NCI-H524 (cell line): ENCODE measurements around the gene AKT1.

ENCODE experiments used
- DNase-seq, 2 experiments: peaks; one replicate each; lab custom pipeline; 2025; lab: John Stamatoyannopoulos, UW

Gene AKT1

DNA sequence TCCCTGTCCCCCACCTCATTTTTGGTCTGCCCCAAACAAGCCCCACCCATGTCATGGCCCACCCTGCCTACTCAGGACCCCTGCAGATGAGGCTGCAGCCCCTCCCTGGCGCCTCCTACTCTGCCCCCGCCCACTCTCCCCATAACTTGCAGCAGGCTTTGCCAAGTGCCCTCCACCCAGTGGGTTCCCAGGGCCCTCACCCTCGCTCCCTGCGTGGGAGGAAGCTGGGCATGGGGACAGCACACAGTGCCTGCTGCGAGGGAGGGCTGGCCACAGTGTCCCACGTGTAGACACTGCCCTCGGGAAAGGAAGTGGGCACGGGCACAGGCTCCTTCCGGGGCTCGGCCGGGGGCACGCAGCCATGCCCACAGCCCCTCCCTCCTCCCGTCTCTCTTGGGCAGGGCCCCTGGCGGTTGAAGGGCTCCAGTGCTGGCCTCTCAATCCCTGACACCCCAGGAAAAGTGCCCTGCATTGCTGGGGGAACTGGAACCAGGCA, 9.4 kb downstream of the AKT1 start:
- DNase-seq: no peak

DNA sequence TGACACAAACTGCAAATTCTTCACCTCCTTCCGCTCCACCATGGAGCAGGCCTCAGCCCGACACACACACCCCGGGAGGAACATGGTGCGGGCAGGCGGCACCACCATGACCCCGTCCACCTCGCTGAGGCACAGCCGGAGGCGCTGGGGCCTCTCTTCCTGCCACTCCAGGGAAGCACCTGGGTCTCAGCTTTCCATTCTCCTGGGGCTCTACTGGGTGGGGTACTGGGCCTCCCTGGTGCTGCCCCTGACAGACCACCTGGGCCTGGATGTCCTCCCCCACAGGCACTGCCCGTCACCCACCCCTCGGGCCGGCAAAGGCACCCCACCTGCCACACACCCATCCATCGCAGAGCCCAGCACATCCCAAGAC, 9.9 kb downstream of the AKT1 start:
- no peak for DNase-seq

- DNase-seq: peak; percentile 19 to 56
Measured at GRCh38 chr14:104784846-104785707, 10.5 kb downstream of the AKT1 start.

- DNase-seq: no peak
Measured at GRCh38 chr14:104784218-104784568, 11.4 kb downstream of the AKT1 start.

DNA sequence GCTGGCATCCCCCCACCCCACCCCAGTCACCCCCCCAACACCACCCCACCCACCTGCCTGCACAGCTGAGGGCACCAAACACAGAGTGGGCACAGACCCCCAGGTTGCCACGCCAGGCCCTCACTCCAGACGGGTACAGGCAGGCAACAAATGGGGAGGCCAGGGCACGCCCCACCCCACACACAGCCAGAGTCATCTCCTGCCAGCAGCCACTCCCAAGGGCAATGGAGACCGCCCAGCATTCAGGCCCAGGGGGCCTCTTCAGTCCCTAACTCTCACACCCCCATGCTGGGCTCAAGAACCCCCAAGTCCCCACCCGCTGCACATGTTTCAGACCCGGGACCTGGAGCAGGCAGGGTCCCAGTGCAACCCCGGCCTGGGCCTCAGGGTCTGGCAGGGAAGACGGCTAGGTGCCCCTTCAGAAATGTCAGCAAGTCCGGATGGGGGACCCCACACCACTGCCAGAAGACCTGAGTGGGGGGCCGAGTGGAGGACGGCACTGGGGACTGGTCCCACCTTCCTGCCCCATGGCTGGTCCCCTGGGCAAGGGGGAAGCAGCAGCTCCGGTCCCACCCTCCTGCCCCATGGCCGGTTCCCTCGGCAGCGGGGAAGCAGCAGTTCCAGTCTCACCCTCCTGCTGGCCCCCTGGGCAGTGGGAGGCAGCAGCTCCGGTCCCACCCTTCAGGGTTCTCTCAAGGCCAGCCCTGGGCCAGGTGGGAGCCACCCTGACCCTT, 11.9 kb downstream of the AKT1 start:
- DNase-seq: no peak

GRCh38 chr14:104782808-104783139, 12.8 kb downstream of the AKT1 start:
- no peak for DNase-seq

DNA sequence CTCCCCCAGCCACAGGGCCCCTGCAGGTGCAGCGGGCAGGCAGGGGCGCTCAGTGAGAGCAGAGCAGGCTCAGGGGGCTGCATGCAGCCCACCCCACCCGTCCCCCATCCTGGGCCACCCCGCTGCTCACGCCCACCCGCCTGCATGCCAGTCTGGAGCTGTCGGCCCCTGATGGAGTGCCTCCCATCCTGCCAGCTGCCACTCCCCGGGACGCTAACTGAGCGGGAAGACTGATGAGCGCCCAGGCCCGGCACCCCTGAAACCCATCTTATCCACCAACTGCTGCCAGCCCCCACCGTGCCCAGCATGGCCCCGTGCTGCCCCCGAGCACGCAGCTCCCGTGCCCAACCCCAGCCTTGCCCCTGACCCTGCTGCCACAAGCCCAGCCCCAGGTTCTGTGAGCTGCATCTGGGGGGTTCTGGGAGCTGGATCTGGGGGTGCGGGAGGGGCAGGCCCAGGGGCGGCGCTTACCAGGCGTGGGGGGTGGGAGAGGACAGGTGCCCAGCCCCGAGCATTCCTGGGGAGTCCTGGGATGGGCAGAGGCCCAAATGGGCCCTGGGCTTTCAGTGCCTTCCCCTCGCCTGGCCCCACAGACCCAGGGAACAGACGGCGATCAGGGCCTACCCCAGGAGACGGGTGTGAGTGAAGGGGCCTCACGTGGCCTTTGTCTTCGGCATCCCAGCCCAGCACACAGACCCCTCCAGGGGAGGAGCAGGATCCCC, 13.3 kb downstream of the AKT1 start:
- no peak for DNase-seq

DNA sequence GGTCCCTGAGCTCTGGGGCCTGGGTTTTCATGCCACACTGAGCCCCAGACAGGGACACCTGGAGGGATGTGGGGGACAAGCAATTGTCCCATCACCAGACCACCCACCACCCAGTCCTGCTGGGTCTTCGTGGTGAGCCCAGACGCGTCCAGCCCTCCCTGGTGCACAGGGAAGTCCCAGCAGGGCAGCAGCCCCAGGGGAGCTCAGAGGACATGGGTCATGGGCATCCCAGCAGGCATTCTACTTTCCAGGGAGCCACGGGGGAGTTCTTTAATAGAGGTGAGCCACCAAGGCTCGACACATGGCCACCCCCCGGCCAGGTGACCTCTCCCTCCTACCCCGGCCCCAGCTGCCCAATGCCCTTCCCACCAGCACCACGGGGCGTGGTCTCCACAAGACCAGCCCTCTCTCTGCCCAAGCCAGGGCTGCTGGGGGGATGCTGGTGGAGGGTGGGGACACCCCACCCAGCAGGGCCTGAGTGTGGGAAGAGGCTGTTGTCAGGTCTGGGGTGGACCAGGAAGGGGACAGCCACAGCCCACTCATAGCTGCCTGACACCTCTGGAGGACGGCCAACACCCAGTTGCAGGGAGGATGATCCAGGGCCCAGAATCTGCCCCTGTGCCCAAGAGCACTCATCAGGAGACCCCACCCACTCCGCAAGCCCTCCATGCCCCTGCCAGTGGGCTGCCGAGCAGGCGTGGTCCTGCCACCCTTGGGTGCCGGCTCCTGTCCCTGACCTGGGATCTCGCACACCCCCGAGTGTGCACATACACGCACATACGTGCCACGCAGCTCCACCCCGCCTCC, 14.1 kb downstream of the AKT1 start:
- DNase-seq: no peak

GRCh38 chr14:104780513-104781030, 15.0 kb downstream of the AKT1 start:
- DNase-seq: no peak

DNA sequence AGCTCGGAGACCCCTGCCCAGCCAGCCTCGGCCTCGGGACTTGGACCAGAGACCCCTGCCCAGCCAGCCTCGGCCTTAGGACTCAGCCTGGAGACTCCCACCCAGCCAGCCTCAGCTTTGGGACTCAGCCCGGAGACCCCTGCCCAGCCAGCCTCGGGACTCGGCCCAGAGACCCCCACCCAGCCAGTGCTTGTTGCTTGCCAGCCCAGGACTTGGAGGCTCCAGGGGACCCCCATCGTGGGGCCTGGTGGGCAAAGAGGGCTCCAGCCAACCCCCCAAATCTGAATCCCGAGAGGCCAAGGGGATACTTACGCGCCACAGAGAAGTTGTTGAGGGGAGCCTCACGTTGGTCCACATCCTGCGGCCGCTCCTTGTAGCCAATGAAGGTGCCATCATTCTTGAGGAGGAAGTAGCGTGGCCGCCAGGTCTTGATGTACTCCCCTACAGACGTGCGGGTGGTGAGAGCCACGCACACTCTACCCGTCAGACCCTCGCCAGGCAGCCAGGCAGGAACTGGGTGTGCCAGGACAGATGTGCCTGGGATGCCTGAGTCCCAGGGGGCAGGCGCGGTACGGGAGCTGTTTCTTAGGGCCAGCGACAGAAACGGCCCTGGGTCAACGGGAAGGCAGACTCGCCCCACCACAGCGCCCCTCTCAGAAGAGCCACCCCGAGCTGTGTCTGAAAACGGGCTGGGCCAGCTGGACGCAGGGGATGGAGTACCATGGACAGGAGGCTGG, 15.6 kb downstream of the AKT1 start:
- DNase-seq: no peak

GRCh38 chr14:104778694-104779331, 16.7 kb downstream of the AKT1 start:
- DNase-seq: peak in 1 of 2 experiments; percentile 29

- no peak for DNase-seq
Measured at GRCh38 chr14:104777808-104778249, 17.7 kb downstream of the AKT1 start.

- no peak for DNase-seq
Measured at GRCh38 chr14:104776961-104777807, 18.4 kb downstream of the AKT1 start.

DNA sequence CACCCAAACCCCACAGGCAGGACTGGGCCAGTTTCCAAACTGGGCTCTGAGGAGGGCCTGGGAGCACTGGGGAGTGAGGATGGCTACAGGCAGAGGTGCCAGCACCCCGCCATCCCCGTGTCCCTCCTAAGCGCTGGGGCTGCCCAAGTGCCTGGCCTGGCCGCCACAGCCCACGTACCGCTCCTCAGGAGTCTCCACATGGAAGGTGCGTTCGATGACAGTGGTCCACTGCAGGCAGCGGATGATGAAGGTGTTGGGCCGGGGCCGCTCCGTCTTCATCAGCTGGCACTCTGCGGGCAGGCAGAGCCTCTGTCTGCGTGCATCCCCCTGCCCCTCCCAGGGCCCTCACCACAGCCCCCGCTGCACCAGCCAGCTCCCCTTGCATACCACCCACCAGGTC, 19.1 kb downstream of the AKT1 start:
- DNase-seq: no peak

- DNase-seq: no peak
Measured at GRCh38 chr14:104775073-104775489, 20.5 kb downstream of the AKT1 start.

- DNase-seq: no peak
Measured at GRCh38 chr14:104774453-104775072, 21.0 kb downstream of the AKT1 start.

- peak in 1 of 2 experiments; percentile 35 for DNase-seq
Measured at GRCh38 chr14:104773505-104774452, 21.8 kb downstream of the AKT1 start.
